Measurements from ENCODE around the gene POLDIP2.

Gene POLDIP2

DNA sequence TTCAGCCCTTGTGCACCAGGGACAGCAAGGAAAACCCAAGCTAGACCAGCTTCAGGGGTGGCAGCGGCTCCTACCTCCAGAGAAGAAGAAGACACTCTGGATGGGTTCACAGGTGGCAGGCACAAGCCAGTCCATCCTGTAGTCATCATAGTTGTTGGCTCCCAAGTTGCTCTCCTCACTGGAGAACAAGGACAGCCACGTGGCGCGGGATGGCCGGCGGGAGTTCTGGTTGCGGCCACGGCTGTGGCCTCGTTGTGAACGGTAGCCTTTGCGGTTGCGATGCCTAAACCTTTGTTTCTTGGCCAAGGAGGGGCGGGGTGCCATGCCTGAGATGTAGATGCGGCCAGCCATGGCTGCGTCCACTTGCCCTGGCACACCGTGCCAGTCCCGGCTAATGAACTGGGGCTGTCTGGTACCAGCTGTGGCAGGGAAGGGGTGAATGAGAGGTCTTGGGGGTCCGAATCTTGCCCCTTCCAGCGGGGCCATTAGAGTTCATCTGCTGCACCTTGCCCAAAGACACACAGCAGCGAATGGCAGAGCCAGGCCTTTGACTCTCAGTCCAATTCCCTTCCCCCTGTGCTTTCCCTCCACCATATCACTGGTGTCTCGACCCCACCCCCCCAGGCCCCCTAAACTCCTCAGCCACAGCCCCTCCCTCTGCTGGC lies 10.4 kb upstream of the POLDIP2 start:
- no peak overlapping the region for H3K27ac ChIP-seq (replicated peaks)
- TF ChIP-seq, protein P1, sequence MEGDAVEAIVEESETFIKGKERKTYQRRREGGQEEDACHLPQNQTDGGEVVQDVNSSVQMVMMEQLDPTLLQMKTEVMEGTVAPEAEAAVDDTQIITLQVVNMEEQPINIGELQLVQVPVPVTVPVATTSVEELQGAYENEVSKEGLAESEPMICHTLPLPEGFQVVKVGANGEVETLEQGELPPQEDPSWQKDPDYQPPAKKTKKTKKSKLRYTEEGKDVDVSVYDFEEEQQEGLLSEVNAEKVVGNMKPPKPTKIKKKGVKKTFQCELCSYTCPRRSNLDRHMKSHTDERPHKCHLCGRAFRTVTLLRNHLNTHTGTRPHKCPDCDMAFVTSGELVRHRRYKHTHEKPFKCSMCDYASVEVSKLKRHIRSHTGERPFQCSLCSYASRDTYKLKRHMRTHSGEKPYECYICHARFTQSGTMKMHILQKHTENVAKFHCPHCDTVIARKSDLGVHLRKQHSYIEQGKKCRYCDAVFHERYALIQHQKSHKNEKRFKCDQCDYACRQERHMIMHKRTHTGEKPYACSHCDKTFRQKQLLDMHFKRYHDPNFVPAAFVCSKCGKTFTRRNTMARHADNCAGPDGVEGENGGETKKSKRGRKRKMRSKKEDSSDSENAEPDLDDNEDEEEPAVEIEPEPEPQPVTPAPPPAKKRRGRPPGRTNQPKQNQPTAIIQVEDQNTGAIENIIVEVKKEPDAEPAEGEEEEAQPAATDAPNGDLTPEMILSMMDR (IDR thresholded peaks at IDR 0.05; ENCODE audit: insufficient read depth, low read length), result no peak
- TF ChIP-seq GABPA (IDR thresholded peaks at IDR 0.05; ENCODE audit: low read depth), result no peak
- no peak for TF ChIP-seq POLR2AphosphoS5 (IDR thresholded peaks at IDR 0.05; ENCODE audit: low read depth)
- no peak for TF ChIP-seq SPI1 (IDR thresholded peaks at IDR 0.05; ENCODE audit: borderline replicate concordance, low read depth)
- TF ChIP-seq, protein P2, sequence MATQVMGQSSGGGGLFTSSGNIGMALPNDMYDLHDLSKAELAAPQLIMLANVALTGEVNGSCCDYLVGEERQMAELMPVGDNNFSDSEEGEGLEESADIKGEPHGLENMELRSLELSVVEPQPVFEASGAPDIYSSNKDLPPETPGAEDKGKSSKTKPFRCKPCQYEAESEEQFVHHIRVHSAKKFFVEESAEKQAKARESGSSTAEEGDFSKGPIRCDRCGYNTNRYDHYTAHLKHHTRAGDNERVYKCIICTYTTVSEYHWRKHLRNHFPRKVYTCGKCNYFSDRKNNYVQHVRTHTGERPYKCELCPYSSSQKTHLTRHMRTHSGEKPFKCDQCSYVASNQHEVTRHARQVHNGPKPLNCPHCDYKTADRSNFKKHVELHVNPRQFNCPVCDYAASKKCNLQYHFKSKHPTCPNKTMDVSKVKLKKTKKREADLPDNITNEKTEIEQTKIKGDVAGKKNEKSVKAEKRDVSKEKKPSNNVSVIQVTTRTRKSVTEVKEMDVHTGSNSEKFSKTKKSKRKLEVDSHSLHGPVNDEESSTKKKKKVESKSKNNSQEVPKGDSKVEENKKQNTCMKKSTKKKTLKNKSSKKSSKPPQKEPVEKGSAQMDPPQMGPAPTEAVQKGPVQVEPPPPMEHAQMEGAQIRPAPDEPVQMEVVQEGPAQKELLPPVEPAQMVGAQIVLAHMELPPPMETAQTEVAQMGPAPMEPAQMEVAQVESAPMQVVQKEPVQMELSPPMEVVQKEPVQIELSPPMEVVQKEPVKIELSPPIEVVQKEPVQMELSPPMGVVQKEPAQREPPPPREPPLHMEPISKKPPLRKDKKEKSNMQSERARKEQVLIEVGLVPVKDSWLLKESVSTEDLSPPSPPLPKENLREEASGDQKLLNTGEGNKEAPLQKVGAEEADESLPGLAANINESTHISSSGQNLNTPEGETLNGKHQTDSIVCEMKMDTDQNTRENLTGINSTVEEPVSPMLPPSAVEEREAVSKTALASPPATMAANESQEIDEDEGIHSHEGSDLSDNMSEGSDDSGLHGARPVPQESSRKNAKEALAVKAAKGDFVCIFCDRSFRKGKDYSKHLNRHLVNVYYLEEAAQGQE (IDR thresholded peaks at IDR 0.05; ENCODE audit: insufficient replicate concordance, low read depth), result no peak
- H3K4me3 ChIP-seq (replicated peaks; ENCODE audit: insufficient read depth, low read length), result no peak overlapping the region
- H3K27me3 ChIP-seq (ENCODE audit: insufficient read depth, poor library complexity, severe bottlenecking), result peaks cover 9% of the 10 kb centered on the region
- DNase-seq (ENCODE audit: low read depth in 1 of 2, low spot score in 1 of 2), result no peak

DNA sequence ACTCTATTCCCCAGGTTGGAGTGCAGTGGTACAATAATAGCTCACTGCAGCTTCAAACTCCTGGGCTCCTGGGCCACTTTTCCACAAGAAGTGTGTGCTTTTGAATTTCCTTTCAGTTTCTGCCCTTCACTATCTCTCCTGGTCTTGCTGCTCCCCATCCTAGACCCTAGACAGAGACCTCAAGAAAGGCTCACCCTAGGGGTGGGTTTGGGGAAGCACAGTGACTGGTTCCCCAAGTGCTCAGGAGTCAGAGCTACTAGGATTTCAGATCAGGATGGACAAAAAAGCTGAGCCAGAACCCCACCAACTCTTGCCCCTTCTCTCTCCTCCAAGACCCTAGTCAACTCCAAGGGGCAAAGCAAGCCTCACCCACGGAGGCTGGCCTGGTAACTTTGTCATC lies 9.3 kb upstream of the POLDIP2 start:
- Histone ChIP-seq H3K4me3 (replicated peaks; ENCODE audit: insufficient read depth, low read length) (no peak overlapping the region), H3K27me3 (ENCODE audit: insufficient read depth, poor library complexity, severe bottlenecking) (peaks cover under 1% of the 10 kb centered on the region), H3K27ac (replicated peaks) (no peak overlapping the region)
- DNase-seq (ENCODE audit: low read depth in 1 of 2, low spot score in 1 of 2), result no peak
- TF ChIP-seq POLR2AphosphoS5 (IDR thresholded peaks at IDR 0.05; ENCODE audit: low read depth), result no peak
- TF ChIP-seq SPI1 (IDR thresholded peaks at IDR 0.05; ENCODE audit: borderline replicate concordance, low read depth), result no peak
- TF ChIP-seq, protein P2 (IDR thresholded peaks at IDR 0.05; ENCODE audit: insufficient replicate concordance, low read depth), result no peak
- TF ChIP-seq GABPA (IDR thresholded peaks at IDR 0.05; ENCODE audit: low read depth), result no peak
- TF ChIP-seq, protein P1 (IDR thresholded peaks at IDR 0.05; ENCODE audit: insufficient read depth, low read length), result no peak

DNA sequence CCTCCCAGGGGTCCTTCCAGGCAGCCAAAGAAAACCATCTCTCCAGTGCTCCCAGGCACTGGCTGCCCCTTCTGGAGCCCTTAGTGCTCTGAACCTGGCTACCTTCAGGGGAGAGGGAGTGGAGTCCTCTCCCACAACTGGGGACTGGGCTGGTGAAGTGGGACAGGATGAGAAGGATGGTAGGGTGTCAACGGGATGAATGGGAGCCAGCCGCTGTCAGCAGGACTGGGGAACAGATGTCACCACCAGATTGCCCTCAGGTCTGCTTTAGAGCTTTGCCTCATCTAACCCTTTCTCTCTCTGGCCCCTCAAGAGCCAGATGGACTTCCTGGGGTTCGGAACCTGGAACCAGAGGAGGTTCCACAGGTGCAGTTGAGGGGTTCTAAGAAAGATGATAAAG lies 8.2 kb upstream of the POLDIP2 start:
- Histone ChIP-seq H3K27me3 (ENCODE audit: insufficient read depth, poor library complexity, severe bottlenecking) (no peaks in the 10 kb centered on the region), H3K27ac (replicated peaks) (no peak overlapping the region), H3K4me3 (replicated peaks; ENCODE audit: insufficient read depth, low read length) (no peak overlapping the region)
- DNase-seq (ENCODE audit: low read depth in 1 of 2, low spot score in 1 of 2), result no peak
- TF ChIP-seq, protein P2 (IDR thresholded peaks at IDR 0.05; ENCODE audit: insufficient replicate concordance, low read depth), result no peak
